ENCODE data around the gene PTPRB. TPM values are rescaled to one million over a fixed set of nuclear protein-coding genes. Genes with fewer than 3 reads are reported as not detected.

Gene PTPRB
- 29.4 TPM for total RNA-seq (ENCODE audit: insufficient read depth, low replicate concordance)

- DNase-seq (ENCODE audit: low spot score): no peak
Observed at GRCh38 chr12:70637303-70638085, at the start of gene PTPRB. Gene PTPRB (minus strand): TSS chr12:70637429. CDS start chr12:70637395, 34 bp downstream.

DNA sequence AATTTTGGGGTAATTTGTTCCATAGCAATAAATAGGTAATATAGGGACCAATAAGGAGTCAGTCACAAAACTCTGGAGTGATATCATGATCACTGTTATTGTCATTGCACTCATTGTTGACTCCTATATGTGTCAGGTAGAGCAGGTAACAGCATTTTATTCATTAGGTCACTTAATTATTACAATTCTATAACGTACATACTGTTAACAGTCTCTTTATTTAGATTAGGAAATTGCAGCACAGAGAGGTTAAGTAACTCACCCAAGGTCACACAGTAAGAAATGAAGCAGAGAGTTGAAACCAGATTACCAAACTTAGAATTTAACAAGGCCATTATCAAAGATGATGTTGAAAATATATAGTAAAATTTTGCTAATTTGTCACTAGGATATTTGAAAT lies 49.7 kb upstream of the PTPRB start:
- DNase-seq (ENCODE audit: low spot score): no peak

- DNase-seq (ENCODE audit: low spot score): no peak
Observed at GRCh38 chr12:70686299-70686698, 49.1 kb upstream of the PTPRB start.

GRCh38 chr12:70683976-70684375 lies 46.7 kb upstream of the PTPRB start:
- no peak for DNase-seq (ENCODE audit: low spot score)

DNA sequence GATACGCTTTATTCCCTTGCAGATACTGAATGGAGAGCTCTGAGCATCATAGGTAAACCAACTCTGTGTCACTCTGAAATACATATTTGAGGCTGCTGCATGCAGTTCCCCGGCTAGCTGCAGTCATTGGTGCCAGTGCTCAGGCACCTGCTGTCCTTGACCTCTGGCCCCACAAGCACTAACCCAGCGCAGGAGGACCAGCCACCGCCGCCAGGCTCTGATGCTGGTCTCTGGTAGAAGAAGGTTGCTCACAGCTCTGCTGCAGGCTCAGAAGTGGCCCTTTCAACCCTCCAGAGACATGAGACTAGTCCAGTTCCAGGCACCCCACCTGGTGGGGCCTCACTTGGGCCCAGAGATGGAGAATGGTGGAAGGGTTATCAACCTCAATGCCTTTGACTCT lies 34.5 kb upstream of the PTPRB start:
- DNase-seq (ENCODE audit: low spot score): no peak

DNA sequence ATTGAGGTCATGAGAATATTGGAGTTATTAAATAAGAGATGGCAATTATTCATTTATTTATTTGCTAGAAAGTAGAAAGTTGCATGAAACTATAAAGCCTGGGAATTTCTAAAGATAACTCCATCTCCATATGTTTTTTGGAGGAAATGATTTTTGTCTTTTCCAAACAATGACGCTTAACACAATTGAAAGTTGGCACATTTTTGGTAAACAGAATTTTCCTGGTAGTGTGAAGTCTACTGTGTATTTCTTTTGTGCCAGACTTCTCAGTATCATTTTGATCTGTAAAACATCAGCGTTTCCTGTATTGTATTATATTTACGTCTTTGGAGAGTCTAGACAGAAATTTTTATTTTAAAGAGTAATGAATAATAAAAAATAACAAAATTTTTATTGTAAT lies 33.7 kb upstream of the PTPRB start:
- DNase-seq (ENCODE audit: low spot score): no peak

DNA sequence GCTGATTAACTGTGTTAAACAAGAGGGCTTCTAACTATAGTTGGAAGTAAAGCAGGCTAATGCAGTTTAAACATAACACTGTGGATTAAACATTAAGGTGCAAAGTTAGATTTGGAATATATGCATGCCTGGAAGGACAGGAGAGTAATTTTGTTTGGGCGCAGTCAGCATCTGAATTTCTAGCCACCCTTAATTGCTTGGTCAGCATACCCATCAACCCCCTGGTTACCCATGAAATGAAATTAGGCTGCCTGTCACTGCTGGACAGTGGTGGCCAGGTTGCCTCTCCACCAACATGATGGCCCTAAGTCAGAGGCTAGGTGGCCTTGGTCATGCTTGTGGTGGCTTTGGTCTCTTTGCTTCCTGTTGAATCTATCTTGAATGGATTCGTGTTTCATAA lies 30.0 kb upstream of the PTPRB start:
- no peak for DNase-seq (ENCODE audit: low spot score)

DNA sequence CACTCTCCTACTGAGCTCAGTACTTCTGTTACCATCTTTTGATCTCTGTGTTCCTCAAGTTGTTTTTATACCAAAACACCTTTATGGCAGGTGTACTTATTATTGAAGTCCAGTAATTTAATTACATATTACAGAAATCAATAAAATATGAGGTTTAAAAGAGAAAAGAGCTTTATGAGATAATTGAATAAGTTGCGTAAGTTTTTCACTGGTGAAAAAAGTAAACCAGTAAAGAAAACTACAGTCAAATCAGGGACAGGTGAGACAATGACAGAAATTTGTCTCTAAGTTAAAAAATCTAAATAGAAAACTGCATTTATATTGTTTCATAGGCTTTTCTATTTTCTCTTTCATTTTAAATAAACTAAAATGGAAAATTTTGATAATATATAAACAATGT lies 29.1 kb upstream of the PTPRB start:
- DNase-seq (ENCODE audit: low spot score): no peak

- no peak for DNase-seq (ENCODE audit: low spot score)
Observed at GRCh38 chr12:70664465-70664881, 27.2 kb upstream of the PTPRB start.

DNA sequence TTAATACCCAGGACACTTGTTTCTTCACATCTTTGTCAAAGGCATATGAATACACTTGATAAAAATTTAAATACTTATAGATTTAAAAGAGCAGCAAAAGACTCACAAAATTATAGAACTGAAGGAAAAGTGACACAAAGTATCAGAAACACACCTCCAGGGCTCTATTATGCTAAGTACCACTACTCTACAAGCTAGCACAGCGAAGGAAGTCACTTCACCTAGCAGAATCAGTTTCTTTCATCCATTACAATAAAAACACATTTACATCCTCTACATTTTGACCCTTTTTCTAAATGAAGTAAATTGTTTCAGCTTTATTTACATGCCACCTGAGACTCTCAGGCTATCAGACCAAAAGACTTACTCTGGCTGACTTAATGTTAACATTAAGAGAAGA lies 26.6 kb upstream of the PTPRB start:
- DNase-seq (ENCODE audit: low spot score): no peak

GRCh38 chr12:70661466-70662161 lies 24.4 kb upstream of the PTPRB start:
- DNase-seq (ENCODE audit: low spot score): peak; percentile 56

GRCh38 chr12:70660620-70661219 lies 23.5 kb upstream of the PTPRB start:
- DNase-seq (ENCODE audit: low spot score): peak; percentile 28

GRCh38 chr12:70660002-70660604 lies 22.9 kb upstream of the PTPRB start:
- no peak for DNase-seq (ENCODE audit: low spot score)

DNA sequence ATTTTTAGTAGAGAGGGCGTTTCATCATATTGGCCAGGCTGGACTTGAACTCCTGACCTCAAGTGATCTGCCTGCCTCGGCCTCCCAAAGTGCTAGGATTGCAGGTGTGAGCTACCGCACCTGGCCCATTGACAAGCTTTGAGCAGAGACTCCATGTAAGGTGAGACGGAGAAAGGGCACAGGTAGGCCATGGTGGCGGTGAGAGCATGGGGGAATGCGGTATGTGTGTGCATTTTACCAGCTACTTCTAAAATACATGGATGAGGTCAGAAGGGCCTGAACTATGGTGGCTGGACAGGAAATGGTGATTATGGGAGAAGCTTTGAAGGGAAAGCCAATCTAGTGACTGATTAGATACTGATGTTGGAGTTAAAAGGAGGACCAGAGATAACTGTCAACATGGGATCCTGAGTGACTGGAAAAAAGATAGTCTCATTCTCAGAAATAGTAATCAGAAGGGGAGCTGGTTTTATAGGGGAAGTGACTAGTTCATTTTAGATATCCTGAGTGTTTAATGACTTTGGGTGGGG lies 21.9 kb upstream of the PTPRB start:
- no peak for DNase-seq (ENCODE audit: low spot score)

GRCh38 chr12:70657616-70658286 lies 20.5 kb upstream of the PTPRB start:
- no peak for DNase-seq (ENCODE audit: low spot score)

DNA sequence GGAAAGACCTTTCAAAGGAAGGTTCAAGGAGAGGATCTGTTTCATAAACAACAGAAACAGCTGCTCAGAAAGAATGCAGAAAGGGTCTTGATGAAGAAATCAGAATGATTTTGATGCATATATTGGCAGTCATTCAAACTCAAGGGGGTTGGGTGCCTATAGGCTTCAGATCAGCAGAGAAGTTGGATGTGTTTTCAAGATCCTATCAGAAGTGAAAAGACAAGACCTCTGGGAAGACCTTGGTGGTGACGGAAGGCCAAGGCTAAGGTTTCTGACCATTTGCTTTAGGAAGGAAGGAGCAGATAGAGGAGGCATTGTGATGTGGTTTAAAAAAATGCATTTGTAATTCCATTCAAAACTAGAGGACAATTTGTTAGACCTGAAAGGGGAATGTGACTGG lies 15.2 kb upstream of the PTPRB start:
- no peak for DNase-seq (ENCODE audit: low spot score)

GRCh38 chr12:70648831-70649230 lies 11.6 kb upstream of the PTPRB start:
- peak; percentile 37 for DNase-seq (ENCODE audit: low spot score)

- DNase-seq (ENCODE audit: low spot score): no peak
Observed at GRCh38 chr12:70648191-70648590, 11.0 kb upstream of the PTPRB start.

DNA sequence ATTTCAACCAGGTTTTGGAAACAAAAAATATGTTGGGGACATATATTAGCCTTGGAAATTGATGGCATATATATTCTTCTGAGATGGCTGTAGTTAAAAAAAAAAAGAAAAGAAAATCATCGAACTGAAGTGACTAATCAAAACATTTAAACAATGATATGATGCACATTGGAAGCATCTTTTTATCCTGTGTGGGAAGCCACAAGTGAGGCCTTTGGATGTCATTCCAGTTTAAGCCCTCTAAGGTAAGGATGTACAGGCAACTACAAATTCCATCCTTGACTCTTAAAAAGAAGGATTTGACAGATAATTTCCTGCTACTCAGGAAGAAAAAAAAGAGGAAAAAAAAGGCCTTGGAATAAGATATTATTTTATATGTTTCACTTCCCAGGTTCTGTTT lies 9.6 kb upstream of the PTPRB start:
- no peak for DNase-seq (ENCODE audit: low spot score)

DNA sequence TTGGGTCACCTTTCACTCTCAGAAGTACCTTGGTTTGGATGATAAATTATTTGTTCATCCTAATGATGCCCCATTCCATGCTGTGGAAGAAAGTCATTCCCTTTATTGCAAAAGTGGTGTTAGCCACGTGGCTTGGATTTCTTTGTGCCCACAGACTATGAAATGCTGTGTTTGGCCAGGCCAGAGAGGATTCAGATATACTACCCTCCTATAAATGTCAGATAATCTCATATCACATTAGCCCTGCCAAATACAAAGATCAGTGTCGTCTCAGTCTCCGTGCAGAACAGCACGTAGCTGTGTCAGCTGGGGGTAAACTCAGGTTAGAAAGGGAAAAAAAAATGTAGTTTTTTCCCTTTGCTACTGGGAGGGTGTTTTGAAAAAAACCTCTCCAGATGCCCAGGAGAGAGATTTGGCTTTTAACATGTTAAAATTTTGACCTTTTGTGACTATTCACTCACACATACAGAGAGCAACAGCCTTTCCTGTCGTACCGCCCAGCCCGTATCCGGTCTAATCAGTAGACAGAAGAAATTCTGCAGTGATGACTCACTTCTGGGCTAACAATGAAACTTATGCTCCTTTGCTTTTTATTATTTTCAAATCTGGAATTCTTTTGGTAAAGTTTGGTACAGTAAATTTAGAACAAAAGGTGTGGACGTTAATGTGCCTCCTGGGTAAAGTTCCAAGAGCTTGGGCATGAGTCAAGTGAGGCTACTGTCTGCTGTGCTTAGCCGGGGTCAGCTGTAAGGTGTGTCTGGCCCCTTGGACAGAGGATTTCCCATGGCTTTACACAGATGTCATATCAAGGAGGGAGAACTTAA lies 8.5 kb upstream of the PTPRB start:
- DNase-seq (ENCODE audit: low spot score): peak; percentile 75

GRCh38 chr12:70644861-70645260 lies 7.6 kb upstream of the PTPRB start:
- no peak for DNase-seq (ENCODE audit: low spot score)

Measured in umbilical cord (tissue), 2 donors.